Small intestine (tissue), 7 donors: ENCODE data around the gene MILR1. TPM values are rescaled to one million over a fixed set of nuclear protein-coding genes. Genes with fewer than 3 reads are reported as not detected.
A peak's percentile ranks its signal among the peaks of the same experiment; 100 is the strongest.

Experiments used
- DNase-seq, 2 donors: peaks; one replicate each; pipeline versions ENCODE4 v3.0.0 to v3.0.0-alpha.2; 2013
- FAIRE-seq: peaks from 2 replicates; lab custom pipeline; 2012; peaks lifted over from hg19 to GRCh38; lab: Jason Lieb, UNC
- H3K27ac ChIP-seq, 3 donors: one replicate each; pipeline ENCODE4 v1.5.1; 2013; ENCODE audit warnings: low read length in 2 of 3, mild to moderate bottlenecking in 2 of 3, control low read depth in 1 of 3, inconsistent platforms in 1 of 3, low read depth in 1 of 3, moderate library complexity in 1 of 3
- H3K27me3 ChIP-seq, 3 donors: one replicate each; pipeline ENCODE4 v1.6.1; 2013; ENCODE audit warnings: low read length in 3 of 3, inconsistent platforms in 1 of 3; ENCODE audit not compliant: control insufficient read depth in 3 of 3, insufficient read depth in 3 of 3
- H3K36me3 ChIP-seq, 3 donors: one replicate each; pipeline ENCODE4 v1.6.1; 2013; ENCODE audit warnings: low read length in 3 of 3, inconsistent platforms in 1 of 3, low read depth in 1 of 3, mild to moderate bottlenecking in 1 of 3, moderate library complexity in 1 of 3; ENCODE audit not compliant: control insufficient read depth in 3 of 3, insufficient read depth in 2 of 3
- H3K4me1 ChIP-seq, 3 donors: one replicate each; pipeline ENCODE4 v1.6.1; 2013; ENCODE audit warnings: low read length in 2 of 3, inconsistent platforms in 1 of 3, low read depth in 1 of 3, mild to moderate bottlenecking in 1 of 3, moderate library complexity in 1 of 3; ENCODE audit not compliant: control insufficient read depth in 3 of 3, insufficient read depth in 2 of 3
- H3K4me3 ChIP-seq, 3 donors: one replicate each; pipeline ENCODE4 v1.5.1; 2013; ENCODE audit warnings: low read length in 3 of 3, control low read depth in 1 of 3, inconsistent platforms in 1 of 3, low read depth in 1 of 3, mild to moderate bottlenecking in 1 of 3, moderate library complexity in 1 of 3
- H3K9me3 ChIP-seq, 2 donors: one replicate each; pipeline ENCODE4 v1.6.1; 2013; ENCODE audit warnings: low read depth in 1 of 2, low read length in 1 of 2; ENCODE audit not compliant: control insufficient read depth in 2 of 2, insufficient read depth in 1 of 2
- WGBS, 3 donors: extraction: QIAGEN DNeasy Blood & Tissue Kit; methylation state at CpG; one replicate each; pipeline ENCODE4 v1.1.7; 2013; 5-methylcytosine and 5-hydroxymethylcytosine counted together
- polyA plus RNA-seq, 4 donors: library from polyadenylated mRNA; stranded (reverse) in 3 of 4; unstranded in 1 of 4; fragments of 200-250 nt in 3 of 4; fragments of 120-200 nt in 1 of 4; gene quantifications; one replicate each; pipeline versions ENCODE4 v1.2.1 to v1.2.3, GENCODE V29; 2013
- donor health status: healthy with polysubstance abuse.
- donor health status: control.
- donor health status: control.
- donor health status: Bipolar disorder and iron deficiency.
- donor health status: healthy.

The MILR1 gene
- polyA plus RNA-seq, 4 donors, result 2.0 to 5.4 (median 4.2) TPM

DNA sequence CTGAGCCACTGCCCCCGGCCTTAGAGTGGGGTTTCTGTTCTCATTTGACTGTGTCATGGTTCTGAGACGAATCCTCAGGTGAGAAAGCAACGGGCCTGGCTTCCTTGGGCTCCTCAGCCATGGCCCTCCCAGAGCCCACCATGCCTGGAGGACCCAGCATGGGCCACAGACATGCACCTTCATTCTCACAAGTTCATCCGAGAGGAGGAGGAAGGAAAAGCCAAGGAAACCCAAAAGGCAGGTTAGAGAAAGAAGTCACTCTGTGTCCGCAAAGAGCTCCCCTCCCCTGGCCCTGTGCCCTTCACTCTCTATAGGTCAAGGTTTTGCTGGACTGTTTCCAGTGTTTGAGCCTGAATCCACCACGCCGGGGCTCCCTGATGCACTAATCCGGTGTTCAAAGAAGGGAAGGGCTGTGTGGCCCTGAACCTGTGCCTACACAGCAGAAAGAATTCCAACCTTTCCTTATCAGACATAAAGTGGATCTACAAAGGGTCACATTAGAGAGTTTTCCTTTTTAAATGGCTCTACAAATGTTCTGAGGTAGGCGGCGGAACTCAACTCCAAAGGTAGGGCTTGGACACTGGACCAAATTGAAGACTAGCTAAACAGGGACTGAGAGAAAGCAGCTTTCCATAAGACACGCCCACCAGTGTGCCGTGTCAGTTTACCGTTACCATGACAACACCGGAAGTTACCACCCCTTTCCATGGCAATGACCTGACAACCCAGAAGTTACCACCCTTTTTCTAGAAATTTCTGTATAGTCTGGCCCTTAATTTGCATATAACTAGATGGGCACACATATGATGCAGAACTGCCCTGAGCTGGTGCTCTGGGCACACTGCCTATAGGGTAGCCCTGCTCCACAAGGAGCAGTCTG lies 42.4 kb upstream of the MILR1 start:
- no peak overlapping the region for H3K4me3 ChIP-seq
- no peak for FAIRE-seq
- H3K27me3 ChIP-seq, result no peaks in the 10 kb centered on the region
- no peak overlapping the region for H3K27ac ChIP-seq
- H3K9me3 ChIP-seq, result no peaks in the 10 kb centered on the region
- H3K4me1 ChIP-seq, result no peaks in the 10 kb centered on the region
- WGBS, 3 donors, result 78 to 80% (median 80%) methylated on average over 14 of the region's 14 CpGs
- no peak for DNase-seq
- H3K36me3 ChIP-seq, result no peaks in the 10 kb centered on the region

DNA sequence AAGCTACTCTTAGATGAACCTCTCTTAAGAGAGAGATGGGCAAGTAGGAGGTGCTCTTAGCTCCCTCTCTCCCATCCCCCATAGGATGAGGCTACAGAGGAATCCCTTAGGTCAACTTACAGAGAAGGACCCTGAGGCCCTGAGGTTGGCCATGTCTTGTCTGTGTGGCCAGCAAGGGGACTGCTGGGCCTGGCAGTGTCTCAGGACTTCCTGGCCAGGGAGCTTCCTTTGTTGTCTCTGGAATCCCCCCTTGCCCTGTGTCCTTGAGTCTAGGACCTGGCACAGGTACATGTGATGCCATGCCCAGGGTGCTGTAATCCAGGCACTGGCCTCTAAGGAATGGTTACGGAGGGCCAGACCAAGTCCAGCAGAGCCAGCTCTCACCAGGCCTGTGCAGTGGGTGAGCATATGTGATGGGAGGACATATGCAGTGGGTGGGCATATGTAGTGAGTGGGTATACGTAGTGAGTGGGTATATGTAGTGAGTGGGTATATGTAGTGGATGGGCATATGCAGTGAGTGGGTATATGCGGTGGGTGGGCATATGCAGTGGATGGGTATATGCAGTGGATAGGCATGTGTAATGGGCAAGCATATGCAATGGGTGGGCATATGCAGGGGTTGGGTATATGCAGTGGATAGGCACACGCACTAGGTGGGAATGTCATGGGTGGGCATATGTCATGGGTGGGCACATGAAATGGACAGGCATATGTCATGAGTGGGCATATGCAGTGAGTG lies 38.0 kb upstream of the MILR1 start:
- FAIRE-seq (no peak), DNase-seq (no peak)
- Histone ChIP-seq H3K27me3 (no peaks in the 10 kb centered on the region), H3K4me3 (no peak overlapping the region), H3K4me1 (no peaks in the 10 kb centered on the region), H3K36me3 (no peaks in the 10 kb centered on the region), H3K9me3 (no peaks in the 10 kb centered on the region), H3K27ac (no peak overlapping the region)
- WGBS, 3 donors, result 97 to 98% (median 97%) methylated on average over 4 of the region's 4 CpGs

DNA sequence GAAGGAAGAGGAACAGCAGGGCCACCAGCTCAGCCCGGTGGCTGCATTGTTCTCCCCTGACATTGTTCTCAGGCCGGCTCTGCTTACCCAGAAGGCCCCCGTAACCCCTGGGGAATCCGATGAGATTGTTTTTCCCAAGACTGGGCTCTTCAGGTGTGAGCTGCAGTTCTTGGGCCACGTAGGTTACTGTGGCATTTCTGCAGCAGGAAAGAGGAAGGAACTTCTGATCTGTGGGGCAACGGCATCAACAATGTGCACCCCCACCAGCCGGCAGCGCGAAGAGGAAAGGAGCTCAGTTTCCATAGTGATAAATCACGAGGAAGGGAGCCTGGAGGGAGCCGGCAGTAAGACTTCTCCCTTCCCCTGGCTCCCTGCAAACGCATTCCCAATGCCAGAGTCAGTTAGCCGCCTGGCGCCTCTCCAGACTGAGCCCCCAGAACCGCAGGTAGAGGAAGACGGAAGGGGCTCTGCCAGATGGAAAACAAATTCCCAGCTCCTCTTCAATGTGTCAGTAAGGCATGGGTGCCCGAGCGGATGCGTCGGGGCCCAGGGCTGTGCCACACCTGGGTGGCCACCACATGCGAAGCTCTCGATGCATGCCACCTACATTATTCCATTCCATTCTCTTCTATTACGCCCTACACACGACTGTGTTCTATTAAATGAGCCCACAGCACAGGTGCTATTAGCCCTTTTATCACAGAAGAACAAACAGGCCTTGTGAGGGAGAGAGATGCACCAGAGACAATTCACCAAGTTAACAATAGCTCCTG lies 36.7 kb upstream of the MILR1 start:
- H3K4me3 ChIP-seq, result no peak overlapping the region
- WGBS, 3 donors, result 39 to 57% (median 52%) methylated on average over 24 of the region's 24 CpGs
- no peaks in the 10 kb centered on the region for H3K27me3 ChIP-seq
- no peaks in the 10 kb centered on the region for H3K9me3 ChIP-seq
- H3K27ac ChIP-seq, result peak overlapping the region in 1 of 3 donors; percentile 42
- no peak for FAIRE-seq
- peak in 1 of 2 donors; percentile 38 for DNase-seq
- no peaks in the 10 kb centered on the region for H3K4me1 ChIP-seq
- no peaks in the 10 kb centered on the region for H3K36me3 ChIP-seq

DNA sequence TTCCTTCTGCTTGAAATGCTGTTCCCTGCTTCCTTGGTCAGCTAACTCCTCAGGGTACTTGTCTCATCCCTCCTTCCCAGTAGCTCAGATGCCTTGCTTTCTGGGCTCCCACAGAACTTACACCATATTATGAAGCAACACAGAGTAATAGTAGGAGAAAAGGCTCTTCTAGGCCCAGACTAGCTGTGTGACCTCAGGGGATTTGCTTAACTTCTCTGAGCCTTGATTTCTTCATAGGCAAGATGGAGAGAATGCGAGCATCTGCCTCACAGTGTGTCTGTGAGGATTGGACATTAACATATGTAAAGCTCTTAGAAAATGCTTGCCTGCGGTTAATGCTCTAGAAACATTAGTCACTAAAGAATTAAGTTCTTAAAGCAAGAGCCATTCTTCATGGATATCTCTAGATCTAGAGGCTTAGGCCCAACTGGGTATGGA lies 36.0 kb upstream of the MILR1 start:
- Histone ChIP-seq H3K9me3 (no peaks in the 10 kb centered on the region), H3K36me3 (no peaks in the 10 kb centered on the region), H3K4me3 (no peak overlapping the region), H3K27me3 (no peaks in the 10 kb centered on the region), H3K4me1 (no peaks in the 10 kb centered on the region), H3K27ac (peak overlapping the region in 1 of 3 donors; percentile 22)
- 92 to 98% (median 95%) methylated on average over 2 of the region's 2 CpGs for WGBS, 3 donors
- DNase-seq, result no peak
- FAIRE-seq, result no peak

DNA sequence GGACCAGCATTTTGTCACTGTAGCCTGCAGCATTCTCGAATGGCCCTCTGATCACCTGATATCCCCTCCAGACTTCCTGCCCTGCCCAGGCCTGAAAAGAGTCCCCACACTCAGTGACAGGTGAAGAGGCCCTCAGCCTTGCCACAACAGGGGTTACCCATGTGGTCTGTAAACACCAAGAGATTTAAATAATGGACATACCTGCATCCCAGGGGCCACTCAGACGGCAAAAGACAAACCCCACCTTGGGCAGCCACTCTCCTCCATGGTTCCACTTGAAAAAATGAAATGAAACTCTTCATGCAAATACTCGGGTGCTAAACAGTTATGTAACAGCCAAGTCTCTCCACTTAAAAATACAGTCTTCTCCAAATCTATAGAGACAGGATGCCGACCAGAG lies 35.4 kb upstream of the MILR1 start:
- Histone ChIP-seq H3K4me3 (no peak overlapping the region), H3K36me3 (no peaks in the 10 kb centered on the region), H3K9me3 (no peaks in the 10 kb centered on the region), H3K27me3 (no peaks in the 10 kb centered on the region), H3K4me1 (no peaks in the 10 kb centered on the region), H3K27ac (peak overlapping the region in 1 of 3 donors; percentile 22)
- FAIRE-seq (no peak), DNase-seq (no peak)
- WGBS, 3 donors, result 64 to 70% (median 65%) methylated on average over 4 of the region's 4 CpGs

DNA sequence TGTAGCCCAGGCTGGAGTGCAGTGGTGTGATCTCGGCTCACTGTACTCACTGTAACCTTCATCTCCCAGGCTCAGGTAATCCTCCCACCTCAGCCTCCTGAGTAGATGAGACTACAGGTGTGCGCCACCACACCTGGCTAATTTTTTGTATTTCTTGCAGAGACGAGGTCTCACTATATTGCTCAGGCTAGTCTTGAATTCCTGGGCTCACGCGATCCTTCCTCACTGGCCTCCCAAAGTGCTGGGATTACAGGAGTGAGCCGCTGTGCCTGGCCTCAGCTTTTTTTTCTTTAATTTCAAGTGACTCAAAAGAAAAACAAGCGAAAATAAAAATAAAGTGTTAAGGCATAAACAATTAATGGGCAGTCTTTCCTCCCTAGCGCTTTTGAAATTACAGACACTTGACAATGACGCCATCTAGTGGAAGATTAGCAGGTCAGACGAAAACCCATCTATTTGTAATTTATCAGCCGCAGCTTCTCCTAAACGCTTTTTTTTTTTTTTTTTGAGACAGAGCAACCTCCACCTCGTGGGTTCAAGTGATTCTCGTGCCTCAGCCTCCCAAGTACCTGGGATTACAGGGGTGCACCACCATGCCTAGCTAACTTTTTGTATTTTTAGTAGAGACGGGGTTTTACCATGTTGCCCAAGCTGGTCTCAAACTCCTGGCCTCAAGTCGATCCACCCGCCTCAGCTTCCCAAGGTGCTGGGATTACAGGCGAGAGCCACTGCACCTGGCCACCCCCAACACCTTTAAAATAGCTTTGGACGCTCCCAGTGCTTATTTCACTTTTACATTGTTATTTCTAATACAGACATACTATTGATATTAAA lies 30.2 kb upstream of the MILR1 start:
- no peak overlapping the region for H3K27ac ChIP-seq
- FAIRE-seq, result no peak
- no peak overlapping the region for H3K4me3 ChIP-seq
- no peaks in the 10 kb centered on the region for H3K4me1 ChIP-seq
- 32 to 35% (median 33%) methylated on average over 19 of the region's 19 CpGs for WGBS, 3 donors
- no peaks in the 10 kb centered on the region for H3K27me3 ChIP-seq
- DNase-seq, result peak; percentile 58 to 64
- no peaks in the 10 kb centered on the region for H3K36me3 ChIP-seq
- H3K9me3 ChIP-seq, result no peaks in the 10 kb centered on the region

DNA sequence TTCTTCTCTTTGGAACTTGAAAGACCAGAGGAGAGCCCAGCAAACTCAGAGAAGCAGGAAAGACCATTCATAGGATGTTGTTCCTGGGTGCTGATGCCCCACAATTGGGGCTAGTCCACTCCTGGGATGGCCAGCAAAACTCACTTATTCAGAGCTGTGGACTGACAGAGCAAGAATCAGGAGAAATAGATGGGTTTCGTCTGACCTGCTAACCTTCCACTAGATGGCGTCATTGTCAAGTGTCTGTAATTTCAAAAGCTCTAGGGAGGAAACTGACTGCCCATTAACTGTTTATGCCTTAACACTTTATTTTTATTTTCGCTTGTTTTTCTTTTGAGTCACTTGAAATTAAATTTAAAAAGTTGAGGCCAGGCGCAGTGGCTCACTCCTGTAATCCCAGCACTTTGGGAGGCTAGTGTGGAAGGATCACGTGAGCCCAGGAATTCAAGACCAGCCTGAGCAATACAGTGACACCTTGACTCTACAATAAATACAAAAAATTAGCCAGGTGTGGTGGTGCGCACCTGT lies 28.7 kb upstream of the MILR1 start:
- FAIRE-seq (no peak), DNase-seq (peak; percentile 76 to 84)
- Histone ChIP-seq H3K4me1 (no peaks in the 10 kb centered on the region), H3K27ac (no peak overlapping the region), H3K4me3 (no peak overlapping the region), H3K9me3 (no peaks in the 10 kb centered on the region), H3K36me3 (no peaks in the 10 kb centered on the region), H3K27me3 (no peaks in the 10 kb centered on the region)
- 29 to 34% (median 30%) methylated on average over 6 of the region's 6 CpGs for WGBS, 3 donors
